Lower leg skin (tissue), 4 donors: ENCODE measurements around the gene PLA2G4A. TPM values are rescaled to one million over a fixed set of nuclear protein-coding genes. Genes with fewer than 3 reads are reported as not detected.

ENCODE experiments used
- DNase-seq, 2 donors: peaks; one replicate each; pipeline ENCODE4 v3.0.0-alpha.2; 2019; ENCODE audit warnings: low spot score in 2 of 2
- H3K4me3 ChIP-seq: fragments of 200-600 bp; sonication (generic); 2 replicates; pipeline ENCODE4 v1.5.1; 2017; ENCODE audit warnings: mild to moderate bottlenecking, low read depth; ENCODE audit not compliant: poor library complexity, severe bottlenecking
- POLR2A ChIP-seq, 2 donors: fragments of 450-650 bp; IDR thresholded peaks; one replicate each; pipeline ENCODE4 v1.6.1; 2016 to 2017; ENCODE audit warnings: antibody characterized with exemption in 2 of 2, mild to moderate bottlenecking in 1 of 2, moderate library complexity in 1 of 2
- WGBS, 2 donors: methylation state at CpG; one replicate each; pipeline ENCODE4 v1.1.5; 2018; 5-methylcytosine and 5-hydroxymethylcytosine counted together
- intact Hi-C: fragments of 100-400 bp; cut with DNase I; formaldehyde crosslinking; loops from one replicate; pipeline ENCODE4 v1.15.0; 2023; ENCODE audit warnings: low total_unique reads
- total RNA-seq, 4 donors: library from RNA; depleted of rRNA; stranded (reverse); fragments of >200 nt; gene quantifications; one replicate each; pipeline ENCODE4 v1.1.0, GENCODE V29; 2016
- TF ChIP-seq, protein P1 (sequence below), 3 donors: fragments of 450-650 bp; IDR thresholded peaks; one replicate each; pipeline ENCODE4 v1.5.1; 2016; ENCODE audit warnings: antibody characterized with exemption in 3 of 3, mild to moderate bottlenecking in 3 of 3, moderate library complexity in 2 of 3

Gene PLA2G4A
- total RNA-seq, 4 donors from 2014 or later = 9.5 to 15.3 (median 11.2) TPM

- H3K4me3 ChIP-seq = no peak overlapping the region
- no peak for DNase-seq
- TF ChIP-seq POLR2A (IDR thresholded peaks at IDR 0.05) = no peak
- TF ChIP-seq, protein P1, sequence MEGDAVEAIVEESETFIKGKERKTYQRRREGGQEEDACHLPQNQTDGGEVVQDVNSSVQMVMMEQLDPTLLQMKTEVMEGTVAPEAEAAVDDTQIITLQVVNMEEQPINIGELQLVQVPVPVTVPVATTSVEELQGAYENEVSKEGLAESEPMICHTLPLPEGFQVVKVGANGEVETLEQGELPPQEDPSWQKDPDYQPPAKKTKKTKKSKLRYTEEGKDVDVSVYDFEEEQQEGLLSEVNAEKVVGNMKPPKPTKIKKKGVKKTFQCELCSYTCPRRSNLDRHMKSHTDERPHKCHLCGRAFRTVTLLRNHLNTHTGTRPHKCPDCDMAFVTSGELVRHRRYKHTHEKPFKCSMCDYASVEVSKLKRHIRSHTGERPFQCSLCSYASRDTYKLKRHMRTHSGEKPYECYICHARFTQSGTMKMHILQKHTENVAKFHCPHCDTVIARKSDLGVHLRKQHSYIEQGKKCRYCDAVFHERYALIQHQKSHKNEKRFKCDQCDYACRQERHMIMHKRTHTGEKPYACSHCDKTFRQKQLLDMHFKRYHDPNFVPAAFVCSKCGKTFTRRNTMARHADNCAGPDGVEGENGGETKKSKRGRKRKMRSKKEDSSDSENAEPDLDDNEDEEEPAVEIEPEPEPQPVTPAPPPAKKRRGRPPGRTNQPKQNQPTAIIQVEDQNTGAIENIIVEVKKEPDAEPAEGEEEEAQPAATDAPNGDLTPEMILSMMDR (IDR thresholded peaks at IDR 0.05) = no peak
- 69 to 79% methylated on average over 1 of the region's 1 CpG for WGBS, 2 donors
- intact Hi-C loops = no loop called here
These were observed 36.5 kb downstream of the PLA2G4A start for GRCh38 chr1:186865253-186865652.

GRCh38 chr1:186865857-186866256, 37.1 kb downstream of the PLA2G4A start:
- intact Hi-C loops = no loop called here
- no peak for DNase-seq
- 25 to 38% methylated on average over 3 of the region's 3 CpGs for WGBS, 2 donors
- no peak for TF ChIP-seq POLR2A (IDR thresholded peaks at IDR 0.05)
- TF ChIP-seq, protein P1 (IDR thresholded peaks at IDR 0.05) = no peak
- H3K4me3 ChIP-seq = no peak overlapping the region

- no peak overlapping the region for H3K4me3 ChIP-seq
- WGBS, 2 donors = 47 to 62% methylated on average over 1 of the region's 1 CpG
- TF ChIP-seq POLR2A (IDR thresholded peaks at IDR 0.05) = no peak
- TF ChIP-seq, protein P1 (IDR thresholded peaks at IDR 0.05) = no peak
- intact Hi-C loops = no loop called here
- no peak for DNase-seq
These were observed 40.9 kb downstream of the PLA2G4A start for GRCh38 chr1:186869526-186870228.

DNA sequence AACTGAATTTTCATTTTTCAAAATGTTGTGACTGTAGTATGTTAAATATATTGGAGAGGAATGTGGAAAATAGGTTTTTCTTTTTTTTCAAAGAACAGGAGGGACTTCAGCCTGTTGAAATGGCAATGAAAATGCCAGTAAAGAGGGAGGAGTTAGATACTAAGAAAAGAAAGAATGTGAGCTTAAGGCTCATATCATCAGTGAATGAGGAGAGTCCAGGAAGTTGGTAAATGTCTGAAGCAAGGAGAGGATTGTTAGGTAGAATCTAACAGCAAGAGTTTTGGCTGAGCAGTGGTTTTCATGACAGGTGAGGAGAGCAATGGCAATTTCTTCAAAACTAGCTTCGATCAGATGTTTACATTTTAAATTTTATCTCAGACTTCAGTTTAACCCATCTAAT, 43.0 kb downstream of the PLA2G4A start:
- no peak for TF ChIP-seq POLR2A (IDR thresholded peaks at IDR 0.05)
- TF ChIP-seq, protein P1 (IDR thresholded peaks at IDR 0.05) = no peak
- 96 to 97% methylated on average over 1 of the region's 1 CpG for WGBS, 2 donors
- DNase-seq = no peak
- intact Hi-C loops = no loop called here
- H3K4me3 ChIP-seq = no peak overlapping the region

- intact Hi-C loops = no loop called here
- TF ChIP-seq, protein P1 (IDR thresholded peaks at IDR 0.05) = no peak
- no peak for TF ChIP-seq POLR2A (IDR thresholded peaks at IDR 0.05)
- WGBS, 2 donors = 94 to 95% methylated on average over 5 of the region's 5 CpGs
These were observed 43.5 kb downstream of the PLA2G4A start for GRCh38 chr1:186872291-186872690.

GRCh38 chr1:186873687-186874086, 44.9 kb downstream of the PLA2G4A start:
- TF ChIP-seq POLR2A (IDR thresholded peaks at IDR 0.05) = no peak
- TF ChIP-seq, protein P1 (IDR thresholded peaks at IDR 0.05) = no peak
- no peak for DNase-seq
- no peak overlapping the region for H3K4me3 ChIP-seq
- 39 to 40% methylated on average over 1 of the region's 1 CpG for WGBS, 2 donors
- intact Hi-C loops = no loop called here

More at GRCh38 chr1:186872291-186872690, 43.5 kb downstream of the PLA2G4A start:
- no peak overlapping the region for H3K4me3 ChIP-seq
- DNase-seq = no peak
